Activated T-cell treated with anti-CD3 and anti-CD28 coated beads, Interleukin-2, amount 50 U/mL, for 4 hours (primary cell): ENCODE data around the gene PCDHGA5. TPM values are rescaled to one million over a fixed set of nuclear protein-coding genes. Genes with fewer than 3 reads are reported as not detected.
"Not testable (repeated sequence)": the region's sequence is repeated elsewhere in the genome, so short reads cannot be mapped to it uniquely, and the experiment has no call there.

ENCODE experiments used
- ATAC-seq, 2 donors: fragments of 200-7000 bp; cut with Tn5 transposase; one replicate each; pipeline ENCODE4 v1.10.0; 2021
- DNase-seq: peaks from one replicate; pipeline ENCODE4 v3.0.0-alpha.2; 2020
- H3K27me3 Mint-ChIP-seq: one replicate; pipeline ENCODE4 v1.8.0; 2021; ENCODE audit warnings: low read depth, mixed read lengths
- H3K36me3 Mint-ChIP-seq: one replicate; pipeline ENCODE4 v1.8.0; 2022; ENCODE audit warnings: mixed read lengths; ENCODE audit not compliant: insufficient read depth
- H3K4me1 Mint-ChIP-seq: one replicate; pipeline ENCODE4 v1.8.0; 2021; ENCODE audit warnings: low read depth, mixed read lengths
- H3K4me3 Mint-ChIP-seq: one replicate; pipeline ENCODE4 v1.8.0; 2021; ENCODE audit warnings: mild to moderate bottlenecking, moderate library complexity, mixed read lengths
- H3K9me3 Mint-ChIP-seq: one replicate; pipeline ENCODE4 v1.8.0; 2021; ENCODE audit warnings: mixed read lengths
- total RNA-seq, 3 donors: library from RNA; stranded (reverse); gene quantifications; one replicate each; pipeline ENCODE4 v1.2.1, GENCODE V29; 2021

Gene PCDHGA5
- total RNA-seq, 3 donors from 2014 or later = 0.05 to 0.13 (median 0.08) TPM

DNA sequence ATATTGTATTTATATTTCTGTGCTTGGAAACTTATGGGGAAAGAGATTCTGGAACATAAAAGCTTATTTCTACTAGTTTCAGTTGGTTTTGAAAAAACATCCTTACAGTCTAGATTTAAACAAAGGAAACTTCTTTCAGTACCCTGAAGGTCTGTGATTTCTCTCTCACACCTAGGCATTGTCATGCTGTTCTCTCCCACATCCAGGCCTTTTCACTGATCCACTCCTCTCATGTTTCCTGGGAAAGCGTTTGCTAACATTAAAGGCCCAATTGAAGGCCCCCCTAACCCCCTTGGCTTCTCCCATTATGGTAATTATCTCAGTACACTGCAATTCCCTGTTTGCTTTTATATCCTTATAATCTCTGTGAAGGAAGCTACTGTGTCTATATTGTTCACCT, 21.2 kb upstream of the PCDHGA5 start:
- Mint-ChIP-seq H3K4me3 (no peak overlapping the region), H3K27me3 (peaks cover 88% of the 10 kb centered on the region), H3K9me3 (peaks cover 44% of the 10 kb centered on the region), H3K4me1 (no peaks in the 10 kb centered on the region), H3K36me3 (peaks cover 3% of the 10 kb centered on the region)
- DNase-seq (no peak), ATAC-seq (no peak)

- Mint-ChIP-seq H3K4me3 (no peak within 1 kb of the TSS), H3K9me3 (peaks cover 39% of the 10 kb centered on the region), H3K27me3 (peaks cover 85% of the 10 kb centered on the region)
Observed at GRCh38 chr5:141343242-141343952, 20.6 kb upstream of the PCDHGA5 start, which contains the start of gene PCDHGA3. TSS of gene PCDHGA3 (plus strand) at chr5:141343829. CDS start at chr5:141344034, 205 bp downstream.

DNA sequence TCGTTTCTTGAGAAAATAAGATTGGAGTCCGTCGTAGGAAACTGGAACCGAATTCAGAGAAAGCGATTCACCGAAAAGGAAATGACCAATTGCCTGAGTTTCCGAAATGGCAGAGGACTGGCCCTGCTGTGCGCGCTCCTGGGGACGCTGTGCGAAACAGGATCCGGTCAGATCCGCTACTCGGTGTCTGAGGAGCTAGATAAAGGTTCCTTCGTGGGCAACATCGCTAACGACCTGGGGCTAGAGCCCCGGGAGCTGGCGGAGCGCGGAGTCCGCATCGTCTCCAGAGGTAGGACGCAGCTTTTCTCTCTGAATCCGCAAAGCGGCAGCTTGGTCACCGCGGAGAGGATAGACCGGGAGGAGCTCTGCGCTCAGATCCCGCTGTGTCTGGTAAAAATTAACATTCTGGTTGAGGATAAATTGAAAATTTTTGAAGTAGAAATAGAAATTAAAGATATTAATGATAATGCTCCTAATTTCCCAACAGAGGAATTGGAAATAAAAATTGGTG, 20.0 kb upstream of the PCDHGA5 start:
- Mint-ChIP-seq H3K27me3 (peaks cover 85% of the 10 kb centered on the region), H3K4me3 (no peak overlapping the region), H3K9me3 (peaks cover 39% of the 10 kb centered on the region)

More at GRCh38 chr5:141343242-141343952, 20.6 kb upstream of the PCDHGA5 start, which contains the start of gene PCDHGA3:
- DNase-seq = no peak
- Mint-ChIP-seq H3K36me3 (peaks cover 3% of the 10 kb centered on the region), H3K4me1 (no peaks in the 10 kb centered on the region)
- no peak for ATAC-seq

GRCh38 chr5:141345327-141345726, 18.6 kb upstream of the PCDHGA5 start:
- no peak overlapping the region for H3K4me3 Mint-ChIP-seq
- ATAC-seq (no peak), DNase-seq (no peak)
- peaks cover 38% of the 10 kb centered on the region for H3K9me3 Mint-ChIP-seq
- H3K27me3 Mint-ChIP-seq = peaks cover 81% of the 10 kb centered on the region
- no peaks in the 10 kb centered on the region for H3K4me1 Mint-ChIP-seq
- peaks cover 4% of the 10 kb centered on the region for H3K36me3 Mint-ChIP-seq

More for the DNA sequence above, 20.0 kb upstream of the PCDHGA5 start:
- peaks cover 3% of the 10 kb centered on the region for H3K36me3 Mint-ChIP-seq
- no peak for DNase-seq
- H3K4me1 Mint-ChIP-seq = no peaks in the 10 kb centered on the region
- ATAC-seq = no peak

DNA sequence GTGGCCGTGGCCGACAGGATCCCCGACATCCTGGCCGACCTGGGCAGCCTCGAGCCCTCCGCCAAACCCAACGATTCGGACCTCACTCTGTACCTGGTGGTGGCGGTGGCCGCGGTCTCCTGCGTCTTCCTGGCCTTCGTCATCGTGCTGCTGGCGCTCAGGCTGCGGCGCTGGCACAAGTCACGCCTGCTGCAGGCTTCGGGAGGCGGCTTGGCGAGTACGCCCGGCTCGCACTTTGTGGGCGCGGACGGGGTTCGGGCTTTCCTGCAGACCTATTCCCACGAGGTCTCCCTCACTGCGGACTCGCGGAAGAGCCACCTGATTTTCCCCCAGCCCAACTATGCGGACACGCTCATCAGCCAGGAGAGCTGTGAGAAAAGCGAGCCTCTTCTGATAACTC, 17.9 kb upstream of the PCDHGA5 start:
- Mint-ChIP-seq H3K27me3 (peaks cover 84% of the 10 kb centered on the region), H3K9me3 (peaks cover 35% of the 10 kb centered on the region)
- H3K4me3 Mint-ChIP-seq = not testable (repeated sequence)

GRCh38 chr5:141349917-141350619, 13.9 kb upstream of the PCDHGA5 start, which contains the start of gene PCDHGB1:
TSS of gene PCDHGB1 (plus strand) at chr5:141350099. CDS start at chr5:141350261, 162 bp downstream.
- ATAC-seq = no peak
- H3K4me3 Mint-ChIP-seq = peak within 1 kb of the TSS; percentile 64
- no peaks in the 10 kb centered on the region for H3K4me1 Mint-ChIP-seq
- peaks cover 71% of the 10 kb centered on the region for H3K27me3 Mint-ChIP-seq
- H3K36me3 Mint-ChIP-seq = peaks cover 4% of the 10 kb centered on the region
- no peak for DNase-seq
- H3K9me3 Mint-ChIP-seq = peaks cover 27% of the 10 kb centered on the region

More for the DNA sequence above, 17.9 kb upstream of the PCDHGA5 start:
- not testable (repeated sequence) for ATAC-seq, H3K36me3 Mint-ChIP-seq, DNase-seq, H3K4me1 Mint-ChIP-seq

DNA sequence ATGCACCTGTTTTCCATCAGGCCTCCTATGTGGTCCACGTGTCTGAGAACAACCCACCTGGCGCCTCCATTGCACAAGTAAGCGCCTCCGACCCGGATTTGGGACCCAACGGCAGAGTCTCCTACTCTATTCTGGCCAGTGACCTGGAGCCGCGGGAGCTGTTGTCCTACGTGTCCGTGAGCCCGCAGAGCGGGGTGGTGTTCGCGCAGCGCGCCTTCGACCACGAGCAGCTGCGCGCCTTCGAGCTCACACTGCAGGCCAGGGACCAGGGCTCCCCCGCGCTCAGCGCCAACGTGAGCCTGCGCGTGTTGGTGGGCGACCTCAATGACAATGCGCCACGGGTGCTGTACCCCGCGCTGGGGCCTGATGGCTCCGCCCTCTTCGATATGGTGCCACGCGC, 12.4 kb upstream of the PCDHGA5 start:
- Mint-ChIP-seq H3K36me3 (peaks cover 2% of the 10 kb centered on the region), H3K4me3 (no peak overlapping the region), H3K27me3 (peaks cover 75% of the 10 kb centered on the region), H3K9me3 (peaks cover 16% of the 10 kb centered on the region), H3K4me1 (no peaks in the 10 kb centered on the region)
- ATAC-seq (no peak), DNase-seq (no peak)

DNA sequence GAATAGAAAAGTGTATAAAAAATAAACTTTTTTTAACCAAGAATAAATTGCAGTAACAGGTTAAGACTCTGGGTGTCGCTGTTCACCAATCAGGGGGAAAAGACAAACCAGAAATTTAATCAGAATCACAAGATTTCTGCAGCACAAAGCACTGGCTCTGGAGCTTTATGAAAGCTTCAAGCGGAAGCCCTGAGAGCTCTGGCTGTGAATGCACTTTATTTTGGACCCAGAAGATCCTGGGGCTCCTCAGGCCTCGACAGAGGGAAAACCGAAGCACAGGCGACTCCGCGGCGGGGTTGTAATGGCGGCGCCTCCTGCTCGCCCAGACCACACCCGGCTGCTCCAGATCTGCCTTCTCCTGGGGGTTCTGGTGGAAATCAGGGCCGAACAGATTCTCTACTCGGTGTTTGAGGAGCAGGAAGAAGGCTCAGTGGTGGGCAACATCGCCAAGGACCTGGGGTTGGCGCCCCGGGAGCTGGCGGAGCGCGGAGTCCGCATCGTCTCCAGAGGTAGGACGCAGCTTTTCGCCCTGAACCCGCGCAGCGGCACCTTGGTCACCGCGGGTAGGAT, 9.0 kb upstream of the PCDHGA5 start, which contains the start of gene PCDHGA4:
Gene PCDHGA4 (plus strand): TSS at position 122 of the 570 bp plus-strand sequence. CDS start 87 bp downstream, at position 209.
- Mint-ChIP-seq H3K9me3 (peaks cover 24% of the 10 kb centered on the region), H3K27me3 (peaks cover 74% of the 10 kb centered on the region), H3K36me3 (peaks cover 2% of the 10 kb centered on the region), H3K4me3 (peak within 1 kb of the TSS; percentile 45), H3K4me1 (no peaks in the 10 kb centered on the region)
- ATAC-seq (no peak), DNase-seq (no peak)

DNA sequence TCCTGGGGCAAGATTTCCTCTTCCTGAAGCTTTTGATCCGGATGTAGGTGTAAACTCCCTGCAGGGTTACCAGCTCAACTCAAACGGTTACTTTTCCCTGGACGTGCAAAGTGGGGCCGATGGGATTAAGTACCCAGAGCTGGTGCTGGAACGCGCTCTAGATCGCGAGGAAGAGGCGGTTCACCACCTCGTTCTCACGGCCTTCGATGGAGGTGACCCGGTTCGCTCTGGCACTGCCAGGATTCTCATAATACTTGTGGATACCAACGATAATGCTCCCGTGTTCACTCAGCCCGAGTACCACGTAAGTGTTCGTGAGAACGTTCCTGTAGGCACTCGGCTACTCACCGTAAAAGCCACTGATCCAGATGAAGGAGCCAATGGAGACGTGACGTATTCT, 8.3 kb upstream of the PCDHGA5 start:
- Mint-ChIP-seq H3K4me1 (no peaks in the 10 kb centered on the region), H3K4me3 (no peak overlapping the region), H3K9me3 (peaks cover 25% of the 10 kb centered on the region), H3K27me3 (peaks cover 73% of the 10 kb centered on the region), H3K36me3 (peaks cover 3% of the 10 kb centered on the region)
- DNase-seq (no peak), ATAC-seq (no peak)

DNA sequence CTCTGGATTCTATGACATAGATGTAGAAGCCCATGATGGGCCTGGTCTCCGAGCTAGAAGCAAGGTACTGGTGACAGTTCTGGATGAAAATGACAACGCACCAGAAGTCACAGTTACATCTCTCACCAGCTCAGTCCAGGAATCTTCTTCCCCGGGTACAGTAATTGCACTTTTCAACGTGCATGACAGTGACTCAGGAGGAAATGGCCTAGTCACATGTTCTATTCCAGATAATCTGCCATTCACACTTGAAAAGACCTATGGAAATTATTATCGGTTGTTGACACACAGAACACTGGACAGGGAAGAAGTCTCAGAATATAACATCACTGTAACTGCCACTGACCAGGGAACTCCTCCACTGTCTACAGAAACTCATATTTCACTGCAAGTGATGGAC, 7.8 kb upstream of the PCDHGA5 start:
- peaks cover 3% of the 10 kb centered on the region for H3K36me3 Mint-ChIP-seq
- H3K27me3 Mint-ChIP-seq = peaks cover 73% of the 10 kb centered on the region
- H3K4me3 Mint-ChIP-seq = no peak overlapping the region
- H3K4me1 Mint-ChIP-seq = no peaks in the 10 kb centered on the region
- H3K9me3 Mint-ChIP-seq = peaks cover 30% of the 10 kb centered on the region
- ATAC-seq (no peak), DNase-seq (no peak)

GRCh38 chr5:141356950-141357349, 7.0 kb upstream of the PCDHGA5 start:
- peaks cover 74% of the 10 kb centered on the region for H3K27me3 Mint-ChIP-seq
- H3K36me3 Mint-ChIP-seq = peaks cover 3% of the 10 kb centered on the region
- ATAC-seq (no peak), DNase-seq (no peak)
- H3K4me3 Mint-ChIP-seq = no peak overlapping the region
- no peaks in the 10 kb centered on the region for H3K4me1 Mint-ChIP-seq
- peaks cover 31% of the 10 kb centered on the region for H3K9me3 Mint-ChIP-seq

- Mint-ChIP-seq H3K4me3 (peak within 1 kb of the TSS; percentile 80), H3K4me1 (no peaks in the 10 kb centered on the region), H3K9me3 (peaks cover 34% of the 10 kb centered on the region), H3K27me3 (peaks cover 85% of the 10 kb centered on the region), H3K36me3 (peaks cover 3% of the 10 kb centered on the region)
- no peak for ATAC-seq
- no peak for DNase-seq
Observed at GRCh38 chr5:141359790-141360426, 4.1 kb upstream of the PCDHGA5 start, which contains the start of gene PCDHGB2. TSS of gene PCDHGB2 (plus strand) at chr5:141359994. CDS start at chr5:141360136, 142 bp downstream.

GRCh38 chr5:141360685-141361084, 3.3 kb upstream of the PCDHGA5 start:
- no peaks in the 10 kb centered on the region for H3K4me1 Mint-ChIP-seq
- peaks cover 42% of the 10 kb centered on the region for H3K9me3 Mint-ChIP-seq
- no peak overlapping the region for H3K4me3 Mint-ChIP-seq
- DNase-seq (no peak), ATAC-seq (no peak)
- peaks cover 86% of the 10 kb centered on the region for H3K27me3 Mint-ChIP-seq
- H3K36me3 Mint-ChIP-seq = peaks cover 3% of the 10 kb centered on the region

GRCh38 chr5:141362719-141363118, 1.2 kb upstream of the PCDHGA5 start:
- Mint-ChIP-seq H3K4me1 (no peaks in the 10 kb centered on the region), H3K9me3 (peaks cover 44% of the 10 kb centered on the region), H3K36me3 (peaks cover 3% of the 10 kb centered on the region), H3K4me3 (no peak overlapping the region), H3K27me3 (peaks cover 83% of the 10 kb centered on the region)
- DNase-seq (no peak), ATAC-seq (no peak)
